ENCODE measurements around the gene ATG12. TPM values are rescaled to one million over a fixed set of nuclear protein-coding genes. Genes with fewer than 3 reads are reported as not detected.
"Not testable (repeated sequence)": the region's sequence is repeated elsewhere in the genome, so short reads cannot be mapped to it uniquely, and the experiment has no call there.

Gene ATG12
- total RNA-seq (2014; rRNA removed; shearing (Covaris generic)), result 53.9 and 69.2 TPM in 2 replicates

DNA sequence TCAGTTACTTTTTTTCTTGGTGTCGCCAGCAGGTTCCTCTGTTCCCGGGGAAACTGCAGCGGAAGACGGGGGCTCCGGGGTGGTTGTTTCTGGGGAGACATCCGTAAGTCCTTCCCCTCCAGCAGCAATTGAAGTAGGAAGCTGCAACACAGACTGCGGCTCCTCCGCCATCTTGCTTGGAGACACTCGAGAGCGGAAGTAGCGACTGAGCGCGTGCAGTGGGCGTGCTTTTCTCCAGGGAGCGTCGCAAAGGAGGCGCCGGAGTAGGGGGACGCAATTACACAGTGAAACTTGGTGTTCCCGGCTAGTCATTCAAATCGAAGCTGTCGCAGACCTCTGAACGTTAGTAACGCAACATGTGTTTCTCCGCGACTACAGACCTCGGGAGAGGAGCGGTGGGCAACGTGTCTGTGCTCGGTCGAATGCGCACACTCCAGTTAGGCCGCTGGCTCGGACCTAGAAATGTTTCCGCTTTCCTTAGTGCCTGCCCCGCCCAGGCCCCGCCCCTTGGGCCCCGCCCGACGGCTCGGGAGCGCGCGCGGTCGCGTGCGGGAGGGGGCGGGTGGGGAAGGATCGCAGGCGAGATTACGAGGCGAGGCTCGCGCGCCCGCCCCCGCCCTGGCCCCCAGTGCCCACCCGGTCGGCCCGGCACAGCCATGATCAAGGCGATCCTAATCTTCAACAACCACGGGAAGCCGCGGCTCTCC, at the start of gene ATG12, which contains the start of gene AP3S1:
Gene ATG12, minus strand, starts transcription at position 184 of the 707 bp plus-strand sequence. Its CDS starts 13 bp downstream, at position 171.
Gene AP3S1, plus strand, starts transcription at position 554 of the 707 bp plus-strand sequence. Its CDS starts 103 bp downstream, at position 657.
- peak within 1 kb of the TSS; percentile 81 for H3K4me3 ChIP-seq (ENCODE audit: insufficient read depth, low read depth, low read length)
- H3K27me3 ChIP-seq (ENCODE audit: control insufficient read depth, insufficient read depth, low read length), result 0 out of 2 replicates have a peak, but pooled peaks cover 2% of the 10 kb centered on the region
- H3K36me3 ChIP-seq (replicated peaks; ENCODE audit: control insufficient read depth, insufficient read depth, low read length), result no peaks in the 10 kb centered on the region; the same call in 1 of the 2 replicates
- DNase-seq, result peak; percentile 91

GRCh38 chr5:115888027-115888426, 46.7 kb upstream of the ATG12 start:
- no peak for DNase-seq
- no peaks in the 10 kb centered on the region for H3K36me3 ChIP-seq (replicated peaks; ENCODE audit: control insufficient read depth, insufficient read depth, low read length)
- no peaks in the 10 kb centered on the region for H3K27me3 ChIP-seq (ENCODE audit: control insufficient read depth, insufficient read depth, low read length)
- no peak overlapping the region for H3K4me3 ChIP-seq (ENCODE audit: insufficient read depth, low read depth, low read length)

GRCh38 chr5:115885208-115885607, 43.8 kb upstream of the ATG12 start:
- H3K27me3 ChIP-seq (ENCODE audit: control insufficient read depth, insufficient read depth, low read length); H3K4me3 ChIP-seq (ENCODE audit: insufficient read depth, low read depth, low read length); H3K36me3 ChIP-seq (replicated peaks; ENCODE audit: control insufficient read depth, insufficient read depth, low read length); DNase-seq: not testable (repeated sequence)

DNA sequence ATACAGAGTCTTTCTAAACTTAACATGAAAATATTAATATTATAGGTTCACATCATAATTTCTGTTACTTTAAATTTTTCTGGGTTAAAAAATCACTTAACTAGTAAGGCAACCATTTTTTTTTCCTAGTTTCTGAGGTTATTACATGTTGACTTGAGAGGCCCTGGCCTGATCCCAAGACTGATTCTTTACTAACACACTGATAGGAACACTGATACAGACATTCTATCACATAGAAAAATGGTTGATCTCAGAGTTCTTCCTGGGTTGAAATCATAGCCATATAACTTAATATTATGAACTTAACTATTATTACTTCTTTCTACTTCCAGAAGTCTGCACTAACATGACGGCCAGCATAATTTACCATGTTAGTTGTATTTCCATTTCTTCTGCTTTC, 43.3 kb upstream of the ATG12 start:
- H3K27me3 ChIP-seq (ENCODE audit: control insufficient read depth, insufficient read depth, low read length), result no peaks in the 10 kb centered on the region
- H3K4me3 ChIP-seq (ENCODE audit: insufficient read depth, low read depth, low read length), result no peak overlapping the region
- H3K36me3 ChIP-seq (replicated peaks; ENCODE audit: control insufficient read depth, insufficient read depth, low read length), result no peaks in the 10 kb centered on the region

DNA sequence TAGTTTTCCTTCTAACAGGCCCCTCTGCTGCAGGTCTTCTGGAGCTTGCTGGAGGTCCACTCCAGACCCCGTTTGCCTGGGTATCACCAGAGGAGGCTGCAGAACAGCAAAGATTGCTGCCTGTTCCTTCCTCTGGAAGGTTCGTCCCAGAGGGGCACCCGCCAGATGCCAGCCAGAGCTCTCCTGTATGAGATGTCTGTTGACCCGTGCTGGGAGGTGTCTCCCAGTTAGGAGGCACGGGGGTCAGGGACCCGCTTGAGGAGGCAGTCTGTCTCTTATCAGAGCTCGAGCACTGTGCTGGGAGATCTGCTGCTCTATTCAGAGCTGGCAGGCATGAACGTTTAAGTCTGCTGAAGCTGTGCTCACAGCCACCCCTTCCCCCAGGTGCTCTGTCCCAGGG, 41.1 kb upstream of the ATG12 start:
- not testable (repeated sequence) for H3K4me3 ChIP-seq (ENCODE audit: insufficient read depth, low read depth, low read length); H3K27me3 ChIP-seq (ENCODE audit: control insufficient read depth, insufficient read depth, low read length); H3K36me3 ChIP-seq (replicated peaks; ENCODE audit: control insufficient read depth, insufficient read depth, low read length); DNase-seq

More for the DNA sequence above, 43.3 kb upstream of the ATG12 start:
- no peak for DNase-seq

DNA sequence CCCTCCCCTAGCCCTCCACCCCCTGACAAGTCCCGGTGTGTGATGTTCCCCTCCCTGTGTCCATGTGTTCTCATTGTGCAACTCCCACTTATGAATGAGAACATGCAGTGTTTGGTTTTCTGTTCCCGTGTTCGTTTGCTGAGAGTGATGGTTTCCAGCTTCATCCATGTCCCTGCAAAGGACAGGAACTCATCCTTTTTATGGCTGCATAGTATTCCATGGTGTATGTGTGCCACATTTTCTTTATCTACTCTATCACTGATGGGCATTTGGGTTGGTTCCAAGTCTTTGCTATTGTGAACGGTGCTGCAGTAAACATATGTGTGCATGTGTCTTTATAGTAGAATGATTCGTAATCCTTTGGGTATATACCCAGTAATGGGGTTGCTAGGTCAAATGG, 36.0 kb upstream of the ATG12 start:
- not testable (repeated sequence) for H3K4me3 ChIP-seq (ENCODE audit: insufficient read depth, low read depth, low read length); H3K27me3 ChIP-seq (ENCODE audit: control insufficient read depth, insufficient read depth, low read length); H3K36me3 ChIP-seq (replicated peaks; ENCODE audit: control insufficient read depth, insufficient read depth, low read length); DNase-seq

GRCh38 chr5:115875447-115875846, 34.1 kb upstream of the ATG12 start:
- peak; percentile 6 for DNase-seq
- H3K36me3 ChIP-seq (replicated peaks; ENCODE audit: control insufficient read depth, insufficient read depth, low read length), result no peaks in the 10 kb centered on the region
- H3K4me3 ChIP-seq (ENCODE audit: insufficient read depth, low read depth, low read length), result no peak overlapping the region
- H3K27me3 ChIP-seq (ENCODE audit: control insufficient read depth, insufficient read depth, low read length), result no peaks in the 10 kb centered on the region

GRCh38 chr5:115873392-115873791, 32.0 kb upstream of the ATG12 start:
- H3K4me3 ChIP-seq (ENCODE audit: insufficient read depth, low read depth, low read length), result no peak overlapping the region
- DNase-seq, result no peak
- H3K36me3 ChIP-seq (replicated peaks; ENCODE audit: control insufficient read depth, insufficient read depth, low read length), result no peaks in the 10 kb centered on the region
- H3K27me3 ChIP-seq (ENCODE audit: control insufficient read depth, insufficient read depth, low read length), result no peaks in the 10 kb centered on the region

DNA sequence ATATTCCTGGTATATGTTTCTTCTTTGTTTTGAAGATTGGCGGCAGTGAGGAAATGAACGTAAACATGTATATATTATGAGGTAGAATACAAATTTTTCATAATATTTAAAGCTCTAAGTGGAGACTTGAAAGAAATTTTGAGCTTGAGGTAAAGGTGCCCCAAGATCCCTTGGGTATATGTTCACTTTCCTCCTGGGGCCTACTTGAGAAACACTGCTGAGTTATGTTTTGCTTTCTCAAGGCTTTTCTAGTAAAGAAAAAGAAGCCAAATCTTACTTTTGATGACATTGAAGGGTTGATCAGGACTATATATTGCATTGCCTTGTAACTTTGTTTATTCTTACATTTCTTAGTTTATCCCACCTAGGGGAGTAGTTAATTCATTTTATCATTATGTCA, 31.1 kb upstream of the ATG12 start:
- H3K36me3 ChIP-seq (replicated peaks; ENCODE audit: control insufficient read depth, insufficient read depth, low read length), result no peaks in the 10 kb centered on the region
- no peak overlapping the region for H3K4me3 ChIP-seq (ENCODE audit: insufficient read depth, low read depth, low read length)
- no peak for DNase-seq
- H3K27me3 ChIP-seq (ENCODE audit: control insufficient read depth, insufficient read depth, low read length), result no peaks in the 10 kb centered on the region

DNA sequence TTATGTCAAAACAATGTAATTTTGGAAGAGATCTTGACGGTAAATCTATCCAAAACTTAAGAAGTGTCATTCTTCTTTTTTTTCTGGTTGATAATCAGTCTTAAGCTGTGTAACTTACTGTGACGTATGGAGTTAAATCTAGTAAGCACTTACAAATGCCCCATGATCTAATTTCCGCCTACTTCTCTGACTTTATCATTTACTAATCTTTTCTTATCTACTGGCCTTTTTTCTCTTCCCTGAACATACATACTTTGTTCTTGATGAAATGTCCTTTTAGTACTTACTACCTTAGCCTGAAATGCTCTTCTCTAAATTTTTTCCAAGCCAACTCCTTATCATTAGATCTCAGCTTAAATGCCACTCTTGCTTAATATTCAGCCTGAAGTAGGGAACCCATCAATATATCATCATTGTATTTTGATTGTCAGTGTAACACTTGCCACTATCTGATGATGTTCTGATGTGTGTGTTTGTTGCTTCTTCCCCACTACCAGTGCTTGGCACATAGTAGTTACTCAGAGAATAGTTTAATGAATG, 28.0 kb upstream of the ATG12 start:
- Histone ChIP-seq H3K36me3 (replicated peaks; ENCODE audit: control insufficient read depth, insufficient read depth, low read length) (no peaks in the 10 kb centered on the region), H3K27me3 (ENCODE audit: control insufficient read depth, insufficient read depth, low read length) (no peaks in the 10 kb centered on the region), H3K4me3 (ENCODE audit: insufficient read depth, low read depth, low read length) (no peak overlapping the region)
- no peak for DNase-seq

- no peak overlapping the region for H3K4me3 ChIP-seq (ENCODE audit: insufficient read depth, low read depth, low read length)
- H3K27me3 ChIP-seq (ENCODE audit: control insufficient read depth, insufficient read depth, low read length), result no peaks in the 10 kb centered on the region
- no peaks in the 10 kb centered on the region for H3K36me3 ChIP-seq (replicated peaks; ENCODE audit: control insufficient read depth, insufficient read depth, low read length)
- no peak for DNase-seq
These were observed 18.0 kb upstream of the ATG12 start for GRCh38 chr5:115859378-115859777.

DNA sequence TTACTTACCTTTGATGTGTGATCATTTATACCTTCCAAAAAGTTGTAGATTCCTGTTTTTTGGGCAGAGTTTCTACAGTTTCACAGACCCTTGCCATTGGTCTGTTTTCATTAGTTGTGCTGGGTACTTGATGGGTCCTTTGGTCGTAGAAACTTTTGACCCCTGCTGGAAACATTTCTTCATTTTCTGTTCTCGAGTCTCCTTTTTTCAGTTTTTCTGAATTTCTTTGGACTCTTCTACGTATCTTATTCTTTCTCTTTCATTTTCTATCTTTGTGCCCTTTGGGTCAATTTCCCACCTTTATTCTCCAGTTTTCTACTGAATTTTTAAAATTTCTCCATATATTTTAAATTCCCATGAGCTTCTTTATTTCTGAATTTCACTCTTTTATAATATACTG, 17.0 kb upstream of the ATG12 start:
- no peak overlapping the region for H3K4me3 ChIP-seq (ENCODE audit: insufficient read depth, low read depth, low read length)
- no peaks in the 10 kb centered on the region for H3K27me3 ChIP-seq (ENCODE audit: control insufficient read depth, insufficient read depth, low read length)
- no peaks in the 10 kb centered on the region for H3K36me3 ChIP-seq (replicated peaks; ENCODE audit: control insufficient read depth, insufficient read depth, low read length)
- no peak for DNase-seq

DNA sequence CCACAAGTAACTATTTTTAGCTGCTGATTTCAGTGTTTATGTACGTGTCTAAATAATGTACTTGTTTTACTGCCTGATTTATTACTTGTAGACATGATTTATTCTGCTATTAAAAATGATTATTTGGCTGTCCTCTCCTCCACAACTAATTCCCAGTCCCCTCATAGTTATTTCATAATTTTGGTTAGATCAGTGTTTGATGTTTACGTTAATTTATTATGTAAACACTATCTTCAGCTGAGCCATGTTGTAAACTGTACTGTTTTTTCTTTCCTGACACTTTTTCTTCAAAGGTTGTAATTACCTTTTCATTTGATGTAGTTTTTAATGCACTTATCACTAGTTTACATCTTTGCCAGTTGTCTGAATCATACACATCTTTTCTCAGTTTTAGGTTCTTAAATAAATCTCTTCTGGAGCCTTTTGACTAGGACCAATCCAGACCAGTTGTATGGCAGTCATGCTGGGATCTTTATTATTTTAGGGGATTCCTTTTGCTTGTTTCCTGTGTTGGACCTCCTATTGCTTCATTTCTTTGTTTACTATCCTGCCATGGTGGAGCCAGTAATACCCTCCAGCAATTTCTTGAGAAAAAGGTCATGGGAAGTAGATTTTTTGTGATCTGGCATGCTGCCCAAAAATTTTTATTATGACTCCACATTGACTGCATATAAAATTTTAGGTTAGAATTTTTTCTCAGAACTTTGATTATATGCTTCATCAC, 16.4 kb upstream of the ATG12 start:
- DNase-seq, result no peak

GRCh38 chr5:115857057-115857479, 15.7 kb upstream of the ATG12 start:
- no peak for DNase-seq
- no peak overlapping the region for H3K4me3 ChIP-seq (ENCODE audit: insufficient read depth, low read depth, low read length)
- no peaks in the 10 kb centered on the region for H3K27me3 ChIP-seq (ENCODE audit: control insufficient read depth, insufficient read depth, low read length)
- no peaks in the 10 kb centered on the region for H3K36me3 ChIP-seq (replicated peaks; ENCODE audit: control insufficient read depth, insufficient read depth, low read length)

More for the DNA sequence above, 16.4 kb upstream of the ATG12 start:
- no peaks in the 10 kb centered on the region for H3K36me3 ChIP-seq (replicated peaks; ENCODE audit: control insufficient read depth, insufficient read depth, low read length)
- no peak overlapping the region for H3K4me3 ChIP-seq (ENCODE audit: insufficient read depth, low read depth, low read length)
- H3K27me3 ChIP-seq (ENCODE audit: control insufficient read depth, insufficient read depth, low read length), result no peaks in the 10 kb centered on the region

DNA sequence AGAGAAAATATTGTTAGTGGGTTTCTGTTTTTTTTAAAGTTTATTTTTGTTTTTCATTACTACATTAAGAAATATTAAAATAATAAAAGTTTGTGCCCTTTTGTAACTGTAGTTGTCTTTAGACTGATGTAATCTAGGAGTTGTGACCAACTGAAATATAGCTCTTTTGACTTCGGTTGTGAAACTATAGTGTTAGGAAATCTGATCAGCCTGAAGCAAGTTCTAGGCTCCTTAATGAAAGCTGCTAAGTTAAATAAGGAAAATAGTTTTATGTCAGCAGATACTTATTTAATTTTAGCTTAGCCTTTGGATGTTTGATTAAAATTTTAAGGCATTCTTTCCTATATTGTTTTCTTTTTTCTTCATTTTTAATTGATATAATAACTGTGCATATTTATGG, 14.6 kb upstream of the ATG12 start:
- DNase-seq, result no peak

More for the DNA sequence above, 14.6 kb upstream of the ATG12 start:
- no peaks in the 10 kb centered on the region for H3K27me3 ChIP-seq (ENCODE audit: control insufficient read depth, insufficient read depth, low read length)
- no peak overlapping the region for H3K4me3 ChIP-seq (ENCODE audit: insufficient read depth, low read depth, low read length)
- no peaks in the 10 kb centered on the region for H3K36me3 ChIP-seq (replicated peaks; ENCODE audit: control insufficient read depth, insufficient read depth, low read length)
